Esophagus muscularis mucosa (tissue), 4 donors: ENCODE data around the gene SCAF8. TPM values are rescaled to one million over a fixed set of nuclear protein-coding genes. Genes with fewer than 3 reads are reported as not detected.

Source experiments
- DNase-seq: peaks from one replicate; pipeline ENCODE4 v3.0.0-alpha.2; 2017; ENCODE audit errors: extremely low spot score
- H3K27ac ChIP-seq, 4 donors: fragments of 200-600 bp; sonication (generic); replicated peaks in 1 of 4; 1 replicate in 3 of 4; 2 replicates in 1 of 4; pipeline ENCODE4 v1.5.1; 2016 to 2019; ENCODE audit warnings: mild to moderate bottlenecking in 1 of 4
- H3K27me3 ChIP-seq, 4 donors: fragments of 200-600 bp; sonication (generic); one replicate each; pipeline versions ENCODE4 v1.5.1 to v1.6.0; 2016 to 2019
- H3K36me3 ChIP-seq, 4 donors: fragments of 200-600 bp; sonication (generic); one replicate each; pipeline ENCODE4 v1.5.1; 2016 to 2019
- H3K4me1 ChIP-seq, 4 donors: fragments of 200-600 bp; sonication (generic); one replicate each; pipeline ENCODE4 v1.5.1; 2016 to 2019
- H3K4me3 ChIP-seq, 4 donors: fragments of 200-600 bp; sonication (generic); 1 replicate in 2 of 4; 2 replicates in 2 of 4; pipeline ENCODE4 v1.5.1; 2016 to 2019; ENCODE audit warnings: mild to moderate bottlenecking in 4 of 4, moderate library complexity in 1 of 4
- H3K9me3 ChIP-seq, 4 donors: fragments of 200-600 bp; sonication (generic); 1 replicate in 3 of 4; 2 replicates in 1 of 4; pipeline ENCODE4 v1.5.1; 2016 to 2019
- EP300 ChIP-seq: sonication (generic); formaldehyde crosslinking; IDR thresholded peaks from one replicate; pipeline ENCODE4 v1.6.1; 2017; ENCODE audit warnings: antibody characterized with exemption
- POLR2A ChIP-seq: fragments of 450-650 bp; IDR thresholded peaks from one replicate; pipeline ENCODE4 v1.6.1; 2017; ENCODE audit warnings: antibody characterized with exemption, moderate library complexity, mild to moderate bottlenecking, low read depth
- POLR2AphosphoS5 ChIP-seq, 2 donors: sonication (generic); formaldehyde crosslinking; IDR thresholded peaks; one replicate each; pipeline ENCODE4 v1.6.1; 2017; ENCODE audit warnings: antibody characterized with exemption in 2 of 2
- WGBS: methylation state at CpG from one replicate; pipeline ENCODE4 v1.1.5; 2018; 5-methylcytosine and 5-hydroxymethylcytosine counted together
- intact Hi-C: fragments of 100-400 bp; cut with DNase I; formaldehyde crosslinking; loops from one replicate; pipeline ENCODE4 v1.15.1; 2023
- total RNA-seq, 4 donors: library from RNA; depleted of rRNA; stranded (reverse); fragments of >200 nt; gene quantifications; one replicate each; pipeline versions ENCODE4 v1.1.0 to v1.2.1, GENCODE V29; 2016
- TF ChIP-seq, protein P1 (sequence below), 3 experiments: fragments of 200-600 bp in 2 of 3; fragments of 450-650 bp in 1 of 3; sonication (generic) in 2 of 3; IDR thresholded peaks; one replicate each; pipeline ENCODE4 v1.5.1; 2017 to 2019; ENCODE audit warnings: antibody characterized with exemption in 3 of 3, mild to moderate bottlenecking in 2 of 3, moderate library complexity in 1 of 3

The SCAF8 gene
- total RNA-seq, 4 donors from 2014 or later, result 35.7 to 42.0 (median 38.8) TPM

DNA sequence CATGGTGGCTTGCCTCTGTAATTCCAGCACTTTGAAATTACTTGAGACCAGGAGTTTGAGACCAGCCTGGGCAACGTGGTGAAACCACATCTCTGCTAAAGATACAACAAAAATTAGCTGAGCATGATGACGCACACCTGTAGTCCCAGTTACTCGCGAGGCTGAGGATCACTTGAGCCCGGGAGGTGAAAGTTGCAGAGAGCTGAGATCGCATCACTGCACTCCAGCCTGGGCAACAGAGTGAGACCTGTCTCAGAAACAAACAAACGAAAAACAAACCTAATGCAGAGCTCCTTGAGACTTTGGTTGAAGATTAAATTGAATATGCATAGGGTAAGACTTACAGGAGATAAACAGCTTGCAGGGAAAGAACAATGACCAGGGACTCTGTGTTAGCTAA lies 80.8 kb downstream of the SCAF8 start:
- TF ChIP-seq POLR2AphosphoS5 (IDR thresholded peaks at IDR 0.05) (no peak), POLR2A (no peak), EP300 (no peak)
- TF ChIP-seq, protein P1, sequence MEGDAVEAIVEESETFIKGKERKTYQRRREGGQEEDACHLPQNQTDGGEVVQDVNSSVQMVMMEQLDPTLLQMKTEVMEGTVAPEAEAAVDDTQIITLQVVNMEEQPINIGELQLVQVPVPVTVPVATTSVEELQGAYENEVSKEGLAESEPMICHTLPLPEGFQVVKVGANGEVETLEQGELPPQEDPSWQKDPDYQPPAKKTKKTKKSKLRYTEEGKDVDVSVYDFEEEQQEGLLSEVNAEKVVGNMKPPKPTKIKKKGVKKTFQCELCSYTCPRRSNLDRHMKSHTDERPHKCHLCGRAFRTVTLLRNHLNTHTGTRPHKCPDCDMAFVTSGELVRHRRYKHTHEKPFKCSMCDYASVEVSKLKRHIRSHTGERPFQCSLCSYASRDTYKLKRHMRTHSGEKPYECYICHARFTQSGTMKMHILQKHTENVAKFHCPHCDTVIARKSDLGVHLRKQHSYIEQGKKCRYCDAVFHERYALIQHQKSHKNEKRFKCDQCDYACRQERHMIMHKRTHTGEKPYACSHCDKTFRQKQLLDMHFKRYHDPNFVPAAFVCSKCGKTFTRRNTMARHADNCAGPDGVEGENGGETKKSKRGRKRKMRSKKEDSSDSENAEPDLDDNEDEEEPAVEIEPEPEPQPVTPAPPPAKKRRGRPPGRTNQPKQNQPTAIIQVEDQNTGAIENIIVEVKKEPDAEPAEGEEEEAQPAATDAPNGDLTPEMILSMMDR (IDR thresholded peaks at IDR 0.05), result no peak
- peaks cover 35 to 98% (median 89%) of the 10 kb centered on the region in 4 donors for H3K36me3 ChIP-seq

DNA sequence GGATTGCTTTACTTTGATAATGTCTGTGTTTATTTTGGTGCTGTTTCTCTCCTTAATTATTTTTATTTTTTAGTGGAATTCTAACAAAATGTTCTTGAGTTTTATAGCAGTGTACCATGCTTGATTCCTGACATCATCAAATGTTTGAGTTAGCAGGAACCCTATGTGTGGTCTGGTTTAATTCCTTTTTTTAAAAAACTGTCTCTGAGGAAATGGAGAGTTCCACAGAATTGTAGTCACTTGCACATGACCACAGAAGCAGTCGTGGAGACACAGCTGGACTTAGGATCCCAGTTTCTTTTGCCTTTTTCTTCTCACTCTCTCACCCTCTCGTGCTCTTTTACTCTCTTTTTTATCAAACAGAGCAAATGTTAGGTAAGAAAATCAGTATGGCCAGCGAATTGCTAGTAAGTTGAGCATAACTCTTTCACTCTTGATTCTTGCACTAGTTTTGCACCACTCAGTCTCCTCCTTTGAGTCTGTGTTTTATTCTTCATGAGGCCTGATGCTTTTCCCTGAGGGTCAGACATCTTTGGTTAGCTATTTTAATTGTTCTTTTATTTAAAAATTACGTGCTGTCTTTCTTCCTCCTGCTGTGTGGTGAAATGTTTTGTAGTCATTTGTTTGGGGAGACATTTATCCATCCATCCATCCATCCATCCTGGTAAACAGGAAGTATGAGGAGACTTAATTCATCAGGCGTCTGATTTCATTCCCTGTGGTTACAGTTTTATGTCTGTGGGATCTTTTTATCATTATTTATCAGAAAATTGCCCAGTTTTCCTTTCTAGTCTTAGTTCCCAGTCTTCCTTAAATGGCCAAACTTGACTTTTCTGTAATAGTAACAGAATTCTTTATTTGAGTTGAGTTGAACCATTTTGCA lies 83.0 kb downstream of the SCAF8 start:
- intact Hi-C loops, result no loop called here
- no peaks in the 10 kb centered on the region for H3K27me3 ChIP-seq
- DNase-seq, result no peak
- H3K4me1 ChIP-seq, result no peaks in the 10 kb centered on the region
- H3K4me3 ChIP-seq, result no peak overlapping the region
- no peaks in the 10 kb centered on the region for H3K9me3 ChIP-seq
- 71% methylated on average over 5 of the region's 5 CpGs for WGBS
- TF ChIP-seq POLR2AphosphoS5 (IDR thresholded peaks at IDR 0.05) (no peak), EP300 (no peak), POLR2A (no peak)
- TF ChIP-seq, protein P1 (IDR thresholded peaks at IDR 0.05), result no peak
- no peak overlapping the region for H3K27ac ChIP-seq
- peaks cover 22 to 98% (median 90%) of the 10 kb centered on the region in 4 donors for H3K36me3 ChIP-seq

More for the DNA sequence above, 80.8 kb downstream of the SCAF8 start:
- no peak for DNase-seq
- intact Hi-C loops, result no loop called here
- no peak overlapping the region for H3K27ac ChIP-seq
- no peak overlapping the region for H3K4me3 ChIP-seq
- no peaks in the 10 kb centered on the region for H3K9me3 ChIP-seq
- 92% methylated on average over 7 of the region's 7 CpGs for WGBS
- no peaks in the 10 kb centered on the region for H3K27me3 ChIP-seq
- no peaks in the 10 kb centered on the region for H3K4me1 ChIP-seq

DNA sequence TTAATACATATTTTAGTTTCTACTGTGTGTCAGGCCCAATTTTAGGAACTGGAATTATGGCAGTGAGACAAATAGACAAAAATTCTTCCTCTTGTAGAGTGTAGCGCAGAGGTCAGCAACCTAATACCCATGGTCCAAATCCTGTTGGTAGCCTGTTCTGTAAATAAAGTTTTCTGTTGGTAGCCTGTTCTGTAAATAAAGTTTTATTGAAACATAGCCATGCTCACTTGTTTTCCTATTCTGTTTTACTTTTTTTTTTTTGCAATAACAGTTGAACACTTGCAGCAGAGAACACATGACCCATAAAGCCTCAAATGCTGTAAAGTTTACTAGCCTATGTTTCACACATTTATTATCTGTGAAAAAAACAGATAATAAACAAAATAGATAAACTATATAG lies 87.9 kb downstream of the SCAF8 start:
- 93% methylated on average over 1 of the region's 1 CpG for WGBS
- H3K36me3 ChIP-seq, result peaks cover 6 to 73% (median 62%) of the 10 kb centered on the region in 4 donors
- no peaks in the 10 kb centered on the region for H3K27me3 ChIP-seq
- H3K27ac ChIP-seq, result no peak overlapping the region
- peaks cover 13 to 21% (median 18%) of the 10 kb centered on the region in 4 donors for H3K4me1 ChIP-seq
- no peak for TF ChIP-seq EP300
- no peak for TF ChIP-seq POLR2AphosphoS5 (IDR thresholded peaks at IDR 0.05)
- no peak for TF ChIP-seq POLR2A
- TF ChIP-seq, protein P1 (IDR thresholded peaks at IDR 0.05), result no peak
- no peaks in the 10 kb centered on the region for H3K9me3 ChIP-seq
- no peak for DNase-seq
- intact Hi-C loops, result no loop called here
- no peak overlapping the region for H3K4me3 ChIP-seq

DNA sequence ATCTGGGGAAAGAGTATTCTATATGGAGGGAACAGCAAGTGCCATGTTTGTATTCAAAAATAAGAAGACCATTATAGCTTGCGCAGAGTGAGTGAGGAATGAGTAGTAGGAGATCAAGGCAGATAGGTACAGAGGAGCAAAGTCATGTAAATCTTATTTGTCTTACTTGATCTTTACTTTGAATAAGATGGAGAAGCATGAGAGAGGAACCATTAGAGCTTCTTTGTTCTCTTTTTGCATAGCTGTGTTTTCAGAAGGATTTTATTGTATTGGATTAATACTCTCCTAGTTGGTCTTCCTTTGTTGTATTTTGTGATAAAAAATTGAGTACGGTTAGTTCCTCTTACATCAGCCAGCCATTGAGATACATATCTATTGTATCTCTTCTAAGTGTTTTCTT lies 88.4 kb downstream of the SCAF8 start:
- Histone ChIP-seq H3K36me3 (peaks cover under 1 to 70% (median 57%) of the 10 kb centered on the region in 4 donors), H3K27me3 (no peaks in the 10 kb centered on the region), H3K27ac (no peak overlapping the region), H3K4me1 (peaks cover 13 to 21% (median 18%) of the 10 kb centered on the region in 4 donors), H3K9me3 (no peaks in the 10 kb centered on the region), H3K4me3 (no peak overlapping the region)
- DNase-seq, result no peak
- intact Hi-C loops, result no loop called here
- WGBS, result 95% methylated on average over 2 of the region's 2 CpGs
- TF ChIP-seq POLR2AphosphoS5 (IDR thresholded peaks at IDR 0.05) (no peak), POLR2A (no peak), EP300 (no peak)
- TF ChIP-seq, protein P1 (IDR thresholded peaks at IDR 0.05), result no peak
